ENCODE data around the gene ULBP2.

DNA sequence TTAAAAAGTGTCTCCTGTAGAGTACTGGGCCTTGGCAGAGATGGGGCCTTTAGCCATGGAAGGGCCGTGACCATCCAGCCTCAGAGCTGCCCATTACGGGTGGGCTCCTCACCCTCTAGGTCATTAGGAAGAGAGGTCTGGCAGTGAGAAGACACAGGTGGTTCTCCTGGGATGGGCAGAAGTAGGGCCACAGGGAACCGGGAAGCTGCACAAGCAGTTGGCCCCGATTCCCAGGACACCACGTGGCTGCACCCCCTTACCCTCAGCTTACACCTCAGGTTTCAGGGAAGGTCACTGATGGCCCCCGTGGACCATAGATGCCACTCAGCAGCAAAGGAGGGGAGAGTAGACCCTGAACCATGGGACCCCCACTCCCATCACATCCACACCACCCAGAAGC, 20.5 kb upstream of the ULBP2 start:
- TF ChIP-seq, protein P1, sequence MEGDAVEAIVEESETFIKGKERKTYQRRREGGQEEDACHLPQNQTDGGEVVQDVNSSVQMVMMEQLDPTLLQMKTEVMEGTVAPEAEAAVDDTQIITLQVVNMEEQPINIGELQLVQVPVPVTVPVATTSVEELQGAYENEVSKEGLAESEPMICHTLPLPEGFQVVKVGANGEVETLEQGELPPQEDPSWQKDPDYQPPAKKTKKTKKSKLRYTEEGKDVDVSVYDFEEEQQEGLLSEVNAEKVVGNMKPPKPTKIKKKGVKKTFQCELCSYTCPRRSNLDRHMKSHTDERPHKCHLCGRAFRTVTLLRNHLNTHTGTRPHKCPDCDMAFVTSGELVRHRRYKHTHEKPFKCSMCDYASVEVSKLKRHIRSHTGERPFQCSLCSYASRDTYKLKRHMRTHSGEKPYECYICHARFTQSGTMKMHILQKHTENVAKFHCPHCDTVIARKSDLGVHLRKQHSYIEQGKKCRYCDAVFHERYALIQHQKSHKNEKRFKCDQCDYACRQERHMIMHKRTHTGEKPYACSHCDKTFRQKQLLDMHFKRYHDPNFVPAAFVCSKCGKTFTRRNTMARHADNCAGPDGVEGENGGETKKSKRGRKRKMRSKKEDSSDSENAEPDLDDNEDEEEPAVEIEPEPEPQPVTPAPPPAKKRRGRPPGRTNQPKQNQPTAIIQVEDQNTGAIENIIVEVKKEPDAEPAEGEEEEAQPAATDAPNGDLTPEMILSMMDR (IDR thresholded peaks at IDR 0.05) = no peak
- TF ChIP-seq POLR2A (IDR thresholded peaks at IDR 0.05) = no peak
